GM23338 (cell line): ENCODE results near the gene FCHSD2. TPM values are rescaled to one million over a fixed set of nuclear protein-coding genes. Genes with fewer than 3 reads are reported as not detected.

Experiments
- ATAC-seq: fragments of 200-7000 bp; cut with Tn5 transposase; 3 replicates; pipeline ENCODE4 v1.9.1; 2020
- DNase-seq: peaks from one replicate; pipeline ENCODE4 v3.0.0-alpha.2; 2015; ENCODE audit warnings: low spot score
- H2AFZ ChIP-seq: fragments of 200-600 bp; sonication (generic); 2 replicates; pipeline ENCODE4 v1.8.0; 2016; ENCODE audit warnings: antibody characterized with exemption, mild to moderate bottlenecking, moderate library complexity
- H3F3A ChIP-seq: fragments of 200-600 bp; sonication (generic); replicated peaks from 2 replicates; pipeline ENCODE4 v1.8.0; 2017; ENCODE audit warnings: antibody characterized with exemption, mixed run types, low read depth
- H3K27ac ChIP-seq: fragments of 200-600 bp; sonication (generic); 2 replicates; pipeline ENCODE4 v1.6.1; 2016; ENCODE audit warnings: low read depth
- H3K27me3 ChIP-seq: fragments of 200-600 bp; sonication (generic); 2 replicates; pipeline ENCODE4 v1.8.0; 2016; ENCODE audit warnings: mild to moderate bottlenecking, mixed run types, moderate library complexity; ENCODE audit not compliant: insufficient read depth
- H3K36me3 ChIP-seq: fragments of 200-600 bp; sonication (generic); 2 replicates; pipeline ENCODE4 v1.8.0; 2016; ENCODE audit warnings: mild to moderate bottlenecking; ENCODE audit not compliant: insufficient read depth
- H3K4me1 ChIP-seq: fragments of 200-600 bp; sonication (generic); 2 replicates; pipeline ENCODE4 v1.8.0; 2016; ENCODE audit warnings: mild to moderate bottlenecking, moderate library complexity; ENCODE audit not compliant: insufficient read depth
- H3K4me2 ChIP-seq: fragments of 200-600 bp; sonication (generic); 2 replicates; pipeline ENCODE4 v1.7.1; 2017; ENCODE audit warnings: mixed run types
- H3K4me3 ChIP-seq: fragments of 200-600 bp; sonication (generic); 2 replicates; pipeline ENCODE4 v1.6.1; 2016; ENCODE audit warnings: mixed run types
- H3K79me2 ChIP-seq: fragments of 200-600 bp; sonication (generic); replicated peaks from 2 replicates; pipeline ENCODE4 v1.8.0; 2017; ENCODE audit warnings: mild to moderate bottlenecking; ENCODE audit not compliant: insufficient read depth
- H3K9me2 ChIP-seq: fragments of 200-600 bp; sonication (generic); 2 replicates; pipeline ENCODE4 v1.8.0; 2017; ENCODE audit not compliant: insufficient read depth
- H4K20me1 ChIP-seq: fragments of 200-600 bp; sonication (generic); replicated peaks from 2 replicates; pipeline ENCODE4 v1.8.0; 2017; ENCODE audit warnings: mild to moderate bottlenecking; ENCODE audit not compliant: insufficient read depth
- H3K27ac Mint-ChIP-seq: 2 replicates; pipeline ENCODE4 v1.8.0; 2020; ENCODE audit warnings: inconsistent platforms, mild to moderate bottlenecking, moderate library complexity, mixed read lengths
- H3K27me3 Mint-ChIP-seq: 3 replicates; pipeline ENCODE4 v1.8.0; 2022; ENCODE audit warnings: low read depth, mild to moderate bottlenecking, moderate library complexity, mixed read lengths, inconsistent platforms; ENCODE audit not compliant: insufficient read depth, poor library complexity
- H3K36me3 Mint-ChIP-seq: 3 replicates; pipeline ENCODE4 v1.8.0; 2021; ENCODE audit warnings: low read depth, mild to moderate bottlenecking, inconsistent platforms, moderate library complexity, mixed read lengths
- H3K4me1 Mint-ChIP-seq: 3 replicates; pipeline ENCODE4 v1.8.0; 2020; ENCODE audit warnings: mild to moderate bottlenecking, inconsistent platforms, mixed read lengths
- H3K4me3 Mint-ChIP-seq: 3 replicates; pipeline ENCODE4 v1.8.0; 2021; ENCODE audit warnings: moderate library complexity, mild to moderate bottlenecking, inconsistent platforms, mixed read lengths
- H3K9me3 Mint-ChIP-seq: 3 replicates; pipeline ENCODE4 v1.8.0; 2020; ENCODE audit warnings: moderate library complexity, mild to moderate bottlenecking, inconsistent platforms, mixed read lengths
- ETS1 ChIP-seq: IDR thresholded peaks from 2 replicates; pipeline ENCODE4 v1.6.1; 2016; ENCODE audit warnings: antibody characterized with exemption
- JUNB ChIP-seq: IDR thresholded peaks from one replicate; pipeline ENCODE4 v1.6.1; 2016; ENCODE audit warnings: antibody characterized with exemption; ENCODE audit not compliant: unreplicated experiment
- REST ChIP-seq: IDR thresholded peaks from one replicate; pipeline ENCODE4 v1.6.1; 2018; ENCODE audit warnings: antibody characterized with exemption; ENCODE audit not compliant: unreplicated experiment
- polyA plus RNA-seq: library from polyadenylated mRNA; unstranded; fragments of >200 nt; fragmentation: Nextera tagmentation; extraction: Ambion mirVana; gene quantifications from 2 replicates; pipeline ENCODE4 v1.2.1, GENCODE V29; 2016
- total RNA-seq: library from RNA; depleted of rRNA; stranded (reverse); fragments of >200 nt; shearing (Covaris generic); gene quantifications from 2 replicates; pipeline ENCODE4 v1.2.3, GENCODE V29; 2014

The FCHSD2 gene
- total and polyA plus RNA-seq, 2 experiments from 2014 or later: 3.6 to 5.2 TPM

DNA sequence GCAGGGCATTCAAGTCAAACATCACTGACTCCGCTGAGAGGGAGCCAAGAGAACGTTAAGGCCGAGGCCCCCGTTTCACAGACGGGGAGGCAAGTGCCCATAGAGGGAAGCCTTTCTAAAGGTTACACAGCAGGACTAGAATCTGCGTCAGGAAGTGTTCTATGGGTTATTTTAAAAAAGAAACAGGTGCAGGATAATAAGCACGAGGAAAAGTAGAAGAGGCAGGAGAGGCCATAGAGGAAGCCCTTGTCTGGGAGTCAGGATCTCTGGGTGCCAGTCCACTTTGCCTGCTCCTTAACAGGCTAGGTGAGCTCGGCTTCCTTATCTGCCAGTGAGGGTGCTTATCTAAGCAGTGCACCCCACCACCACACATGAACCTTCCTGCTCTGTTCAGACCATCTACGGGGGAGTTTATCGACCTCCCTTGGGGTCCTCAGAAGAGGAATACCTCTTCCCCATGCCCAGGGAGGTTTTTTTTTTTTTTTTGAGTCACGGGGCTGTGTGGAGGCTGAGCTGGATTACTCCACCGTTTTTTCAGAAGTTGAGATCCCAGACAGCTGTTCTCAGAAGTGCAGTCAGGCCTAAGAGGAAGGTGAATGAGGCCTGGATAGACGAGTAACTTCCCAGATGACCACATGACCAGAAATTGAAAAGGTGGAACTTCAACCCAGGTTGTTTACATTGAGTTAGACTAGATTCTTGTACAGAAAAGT, 1.2 kb upstream of the FCHSD2 start:
- Histone ChIP-seq H3K4me2 (peak overlapping the region; percentile 97), H3K4me3 (peak overlapping the region; percentile 89), H3K36me3 (no peaks in the 10 kb centered on the region), H2AFZ (peak overlapping the region; percentile 99), H4K20me1 (peaks cover 6% of the 10 kb centered on the region), H3K27ac (no peak overlapping the region), H3K27me3 (peaks cover 25% of the 10 kb centered on the region), H3F3A (peaks cover 11% of the 10 kb centered on the region), H3K4me1 (peaks cover 25% of the 10 kb centered on the region), H3K79me2 (no peaks in the 10 kb centered on the region), H3K9me2 (no peaks in the 10 kb centered on the region)
- Mint-ChIP-seq H3K9me3 (no peaks in the 10 kb centered on the region; the same call in 2 of the 3 replicates), H3K4me1 (peaks cover 25% of the 10 kb centered on the region), H3K27ac (peak overlapping the region; percentile 96), H3K4me3 (peak overlapping the region; percentile 90), H3K36me3 (no peaks in the 10 kb centered on the region; the same call in 2 of the 3 replicates), H3K27me3 (peaks cover 28% of the 10 kb centered on the region)
- TF ChIP-seq REST: peak; percentile 5
- no peak for TF ChIP-seq JUNB
- no peak for DNase-seq
- no peak for ATAC-seq

- Histone ChIP-seq H3K27me3 (peaks cover 25% of the 10 kb centered on the region), H3F3A (peaks cover 11% of the 10 kb centered on the region), H3K79me2 (no peaks in the 10 kb centered on the region), H3K4me1 (peaks cover 25% of the 10 kb centered on the region), H3K4me2 (peak overlapping the region; percentile 97), H3K9me2 (no peaks in the 10 kb centered on the region), H4K20me1 (peaks cover 6% of the 10 kb centered on the region), H3K36me3 (no peaks in the 10 kb centered on the region), H3K27ac (peak overlapping the region; percentile 86; the same call in 1 of the 2 replicates), H3K4me3 (peak overlapping the region; percentile 89), H2AFZ (peak overlapping the region; percentile 96)
- Mint-ChIP-seq H3K4me1 (peaks cover 20% of the 10 kb centered on the region), H3K9me3 (no peaks in the 10 kb centered on the region; the same call in 2 of the 3 replicates), H3K27me3 (peaks cover 28% of the 10 kb centered on the region), H3K4me3 (peak overlapping the region; percentile 82), H3K36me3 (no peaks in the 10 kb centered on the region; the same call in 2 of the 3 replicates), H3K27ac (no peak overlapping the region)
- peak; percentile 80 for DNase-seq
- ATAC-seq: peak; percentile 36
- TF ChIP-seq ETS1 (no peak), REST (no peak)
Measured at GRCh38 chr11:73141309-73142127, 600 bp downstream of the FCHSD2 start.
